ENCODE measurements around the gene VASH1.

DNA sequence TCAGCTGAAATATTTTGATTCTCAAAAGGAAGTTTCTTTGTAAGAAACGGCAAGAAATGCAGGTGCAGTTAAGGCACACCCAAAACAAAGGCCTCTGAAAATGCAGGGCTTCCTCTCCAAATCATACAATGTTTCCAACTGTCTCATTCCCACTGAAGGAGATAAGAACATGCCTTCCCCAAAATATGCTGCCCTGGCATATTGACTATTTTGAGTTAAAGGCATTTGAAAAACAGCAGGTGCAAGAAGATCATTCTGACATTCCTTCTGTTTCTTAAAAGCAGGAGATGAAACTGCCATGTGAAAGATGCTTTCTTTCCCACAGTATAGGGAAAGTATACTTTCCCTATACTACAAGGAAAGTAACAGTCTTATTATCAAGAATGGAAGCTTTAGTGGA, 33.4 kb upstream of the VASH1 start:
- TF ChIP-seq, protein P1, sequence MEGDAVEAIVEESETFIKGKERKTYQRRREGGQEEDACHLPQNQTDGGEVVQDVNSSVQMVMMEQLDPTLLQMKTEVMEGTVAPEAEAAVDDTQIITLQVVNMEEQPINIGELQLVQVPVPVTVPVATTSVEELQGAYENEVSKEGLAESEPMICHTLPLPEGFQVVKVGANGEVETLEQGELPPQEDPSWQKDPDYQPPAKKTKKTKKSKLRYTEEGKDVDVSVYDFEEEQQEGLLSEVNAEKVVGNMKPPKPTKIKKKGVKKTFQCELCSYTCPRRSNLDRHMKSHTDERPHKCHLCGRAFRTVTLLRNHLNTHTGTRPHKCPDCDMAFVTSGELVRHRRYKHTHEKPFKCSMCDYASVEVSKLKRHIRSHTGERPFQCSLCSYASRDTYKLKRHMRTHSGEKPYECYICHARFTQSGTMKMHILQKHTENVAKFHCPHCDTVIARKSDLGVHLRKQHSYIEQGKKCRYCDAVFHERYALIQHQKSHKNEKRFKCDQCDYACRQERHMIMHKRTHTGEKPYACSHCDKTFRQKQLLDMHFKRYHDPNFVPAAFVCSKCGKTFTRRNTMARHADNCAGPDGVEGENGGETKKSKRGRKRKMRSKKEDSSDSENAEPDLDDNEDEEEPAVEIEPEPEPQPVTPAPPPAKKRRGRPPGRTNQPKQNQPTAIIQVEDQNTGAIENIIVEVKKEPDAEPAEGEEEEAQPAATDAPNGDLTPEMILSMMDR (conservative IDR thresholded peaks at IDR 0.05; ENCODE audit: low read length), result no peak
- no peak for TF ChIP-seq EZH2phosphoT487 (IDR thresholded peaks at IDR 0.05; ENCODE audit: borderline replicate concordance)
